ENCODE results near the gene CIAO2A.
"Not testable (repeated sequence)": the region's sequence is repeated elsewhere in the genome, so short reads cannot be mapped to it uniquely, and the experiment has no call there.

CIAO2A gene

GRCh38 chr15:64068133-64068532 lies 25.5 kb downstream of the CIAO2A start:
- Histone ChIP-seq H3K4me3 (ENCODE audit: low read length) (no peak overlapping the region), H3K27me3 (replicated peaks; ENCODE audit: control insufficient read depth, insufficient read depth, low read length) (no peaks in the 10 kb centered on the region), H3K9me3 (ENCODE audit: control insufficient read depth, low read length) (no peaks in the 10 kb centered on the region), H3K4me1 (ENCODE audit: control insufficient read depth, insufficient read depth, low read length) (peaks cover 56% of the 10 kb centered on the region), H3K9ac (ENCODE audit: low read length) (peak overlapping the region; percentile 76), H3K36me3 (ENCODE audit: control insufficient read depth, insufficient read depth, low read length, severe bottlenecking) (peaks cover 3% of the 10 kb centered on the region)
- DNase-seq (ENCODE audit: low read depth): no peak

DNA sequence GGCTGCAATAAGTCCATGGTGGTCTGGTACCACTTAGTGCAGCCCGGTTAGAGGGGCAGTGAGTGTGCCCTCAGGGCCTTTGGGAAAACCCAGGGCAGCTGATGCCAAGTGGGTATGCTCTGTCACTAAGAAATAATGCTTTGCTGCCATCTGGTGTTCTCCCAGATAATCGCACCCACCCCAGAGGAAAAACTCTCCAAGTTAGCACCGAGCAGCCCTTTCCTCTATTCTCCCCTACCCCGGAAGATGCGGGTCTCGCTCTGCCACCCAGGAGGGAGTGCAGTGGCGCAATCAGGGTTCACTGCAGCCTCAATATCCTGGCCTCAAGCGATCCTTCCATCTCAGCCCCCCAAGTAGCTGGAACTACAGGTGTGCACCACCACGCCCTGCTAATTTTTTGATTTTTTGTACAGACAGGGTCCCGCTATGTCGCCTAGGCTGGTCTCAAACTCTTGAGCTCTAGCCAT lies 26.0 kb downstream of the CIAO2A start:
- Histone ChIP-seq H3K9me3 (ENCODE audit: control insufficient read depth, low read length) (no peaks in the 10 kb centered on the region), H3K4me1 (ENCODE audit: control insufficient read depth, insufficient read depth, low read length) (peaks cover 50% of the 10 kb centered on the region), H3K27me3 (replicated peaks; ENCODE audit: control insufficient read depth, insufficient read depth, low read length) (no peaks in the 10 kb centered on the region), H3K9ac (ENCODE audit: low read length) (no peak overlapping the region), H3K4me3 (ENCODE audit: low read length) (no peak overlapping the region), H3K36me3 (ENCODE audit: control insufficient read depth, insufficient read depth, low read length, severe bottlenecking) (peaks cover under 1% of the 10 kb centered on the region)
- DNase-seq (ENCODE audit: low read depth): peak; percentile 86

DNA sequence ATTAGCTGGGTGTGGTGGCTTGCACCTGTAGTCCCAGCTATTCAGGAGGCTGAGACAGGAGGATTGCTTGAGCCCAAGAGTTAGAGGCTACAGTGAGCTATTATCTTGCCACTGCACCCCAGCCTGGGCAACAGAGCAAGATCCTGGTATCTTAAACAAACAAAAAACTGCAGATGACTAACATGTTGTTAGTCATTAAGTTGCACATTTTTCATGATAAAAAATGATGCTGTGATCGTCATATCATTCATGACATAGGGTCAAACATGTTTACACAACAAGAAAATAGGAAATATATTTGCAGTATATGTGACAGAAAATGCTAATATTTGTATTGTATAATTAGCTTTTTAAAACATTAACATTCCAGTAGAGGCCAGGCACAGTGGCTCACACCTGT lies 27.2 kb downstream of the CIAO2A start:
- Histone ChIP-seq H3K4me3 (ENCODE audit: low read length) (no peak overlapping the region), H3K9me3 (ENCODE audit: control insufficient read depth, low read length) (no peaks in the 10 kb centered on the region), H3K4me1 (ENCODE audit: control insufficient read depth, insufficient read depth, low read length) (peaks cover 39% of the 10 kb centered on the region), H3K9ac (ENCODE audit: low read length) (no peak overlapping the region), H3K27me3 (replicated peaks; ENCODE audit: control insufficient read depth, insufficient read depth, low read length) (no peaks in the 10 kb centered on the region), H3K36me3 (ENCODE audit: control insufficient read depth, insufficient read depth, low read length, severe bottlenecking) (no peaks in the 10 kb centered on the region)
- DNase-seq (ENCODE audit: low read depth): no peak

- no peak overlapping the region for H3K9ac ChIP-seq (ENCODE audit: low read length)
- no peaks in the 10 kb centered on the region for H3K4me1 ChIP-seq (ENCODE audit: control insufficient read depth, insufficient read depth, low read length)
- H3K36me3 ChIP-seq (ENCODE audit: control insufficient read depth, insufficient read depth, low read length, severe bottlenecking): no peaks in the 10 kb centered on the region
- no peaks in the 10 kb centered on the region for H3K9me3 ChIP-seq (ENCODE audit: control insufficient read depth, low read length)
- H3K4me3 ChIP-seq (ENCODE audit: low read length): no peak overlapping the region
- DNase-seq (ENCODE audit: low read depth): no peak
- H3K27me3 ChIP-seq (replicated peaks; ENCODE audit: control insufficient read depth, insufficient read depth, low read length): no peaks in the 10 kb centered on the region
Measured at GRCh38 chr15:64060716-64061115, 32.9 kb downstream of the CIAO2A start.

DNA sequence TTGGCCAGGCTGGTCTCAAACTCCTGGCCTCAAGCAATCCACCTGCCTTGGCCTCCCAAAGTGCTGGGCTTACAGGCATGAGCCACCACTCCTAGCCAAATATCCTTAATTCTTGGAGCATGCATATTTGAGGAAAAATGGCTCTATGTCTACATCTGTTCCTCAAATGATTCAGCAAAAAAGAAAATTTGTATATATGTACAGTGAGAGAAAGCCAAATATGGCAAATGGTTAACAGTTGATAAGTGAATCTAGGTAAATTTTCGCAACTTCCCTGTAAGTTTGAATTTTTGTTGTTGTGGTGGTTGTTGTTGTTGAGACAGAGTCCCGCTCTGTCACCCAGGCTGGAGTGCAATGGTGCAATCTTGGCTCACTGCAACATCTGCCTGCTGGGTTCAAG lies 34.5 kb downstream of the CIAO2A start:
- DNase-seq (ENCODE audit: low read depth); H3K27me3 ChIP-seq (replicated peaks; ENCODE audit: control insufficient read depth, insufficient read depth, low read length); H3K4me3 ChIP-seq (ENCODE audit: low read length); H3K36me3 ChIP-seq (ENCODE audit: control insufficient read depth, insufficient read depth, low read length, severe bottlenecking); H3K9ac ChIP-seq (ENCODE audit: low read length); H3K9me3 ChIP-seq (ENCODE audit: control insufficient read depth, low read length); H3K4me1 ChIP-seq (ENCODE audit: control insufficient read depth, insufficient read depth, low read length): not testable (repeated sequence)

DNA sequence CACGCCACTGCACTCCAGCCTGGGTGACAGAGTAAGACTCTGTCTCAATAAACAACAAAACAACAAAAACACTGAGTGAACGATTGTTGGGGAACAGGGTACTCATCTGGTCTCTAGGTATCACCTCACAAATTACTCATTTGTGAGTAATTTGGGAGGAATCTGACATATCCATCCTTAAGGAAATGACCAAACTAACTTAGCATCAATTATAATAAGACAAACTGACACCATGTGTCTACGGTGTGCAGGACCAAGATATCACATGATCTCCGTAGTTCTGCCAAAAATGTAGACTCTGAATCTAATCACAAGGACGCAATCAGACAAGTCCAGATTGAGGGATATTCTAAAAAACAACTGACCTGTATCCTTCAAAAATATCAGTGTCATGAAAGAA lies 35.4 kb downstream of the CIAO2A start:
- Histone ChIP-seq H3K4me3 (ENCODE audit: low read length) (no peak overlapping the region), H3K36me3 (ENCODE audit: control insufficient read depth, insufficient read depth, low read length, severe bottlenecking) (no peaks in the 10 kb centered on the region), H3K4me1 (ENCODE audit: control insufficient read depth, insufficient read depth, low read length) (no peaks in the 10 kb centered on the region), H3K9ac (ENCODE audit: low read length) (no peak overlapping the region), H3K27me3 (replicated peaks; ENCODE audit: control insufficient read depth, insufficient read depth, low read length) (no peaks in the 10 kb centered on the region), H3K9me3 (ENCODE audit: control insufficient read depth, low read length) (no peaks in the 10 kb centered on the region)
- no peak for DNase-seq (ENCODE audit: low read depth)

DNA sequence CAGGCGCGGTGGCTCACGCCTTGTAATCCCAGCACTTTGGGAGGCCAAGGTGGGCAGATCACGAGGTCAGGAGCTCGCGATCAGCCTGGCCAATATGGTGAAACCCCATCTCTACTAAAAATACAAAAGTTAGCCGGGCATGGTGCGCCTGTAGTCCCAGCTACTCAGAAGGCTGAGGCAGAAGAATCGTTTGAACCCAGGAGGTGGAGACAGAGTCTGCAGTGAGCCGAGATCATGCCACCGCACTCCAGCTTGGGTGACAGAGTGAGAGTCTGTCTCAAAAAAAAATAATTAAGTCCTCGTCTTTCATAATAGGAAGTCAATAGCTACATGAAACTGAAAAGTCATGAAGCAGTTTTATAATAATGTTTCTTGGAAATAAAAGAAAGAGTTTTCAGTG lies 40.0 kb downstream of the CIAO2A start:
- H3K36me3 ChIP-seq (ENCODE audit: control insufficient read depth, insufficient read depth, low read length, severe bottlenecking); H3K4me1 ChIP-seq (ENCODE audit: control insufficient read depth, insufficient read depth, low read length); H3K27me3 ChIP-seq (replicated peaks; ENCODE audit: control insufficient read depth, insufficient read depth, low read length); H3K4me3 ChIP-seq (ENCODE audit: low read length); H3K9me3 ChIP-seq (ENCODE audit: control insufficient read depth, low read length); DNase-seq (ENCODE audit: low read depth); H3K9ac ChIP-seq (ENCODE audit: low read length): not testable (repeated sequence)

- no peak overlapping the region for H3K4me3 ChIP-seq (ENCODE audit: low read length)
- DNase-seq (ENCODE audit: low read depth): no peak
- no peaks in the 10 kb centered on the region for H3K36me3 ChIP-seq (ENCODE audit: control insufficient read depth, insufficient read depth, low read length, severe bottlenecking)
- H3K9me3 ChIP-seq (ENCODE audit: control insufficient read depth, low read length): no peaks in the 10 kb centered on the region
- H3K27me3 ChIP-seq (replicated peaks; ENCODE audit: control insufficient read depth, insufficient read depth, low read length): peaks cover 2% of the 10 kb centered on the region
- H3K9ac ChIP-seq (ENCODE audit: low read length): no peak overlapping the region
- H3K4me1 ChIP-seq (ENCODE audit: control insufficient read depth, insufficient read depth, low read length): peaks cover 6% of the 10 kb centered on the region
Measured at GRCh38 chr15:64052925-64053491, 40.6 kb downstream of the CIAO2A start.

DNA sequence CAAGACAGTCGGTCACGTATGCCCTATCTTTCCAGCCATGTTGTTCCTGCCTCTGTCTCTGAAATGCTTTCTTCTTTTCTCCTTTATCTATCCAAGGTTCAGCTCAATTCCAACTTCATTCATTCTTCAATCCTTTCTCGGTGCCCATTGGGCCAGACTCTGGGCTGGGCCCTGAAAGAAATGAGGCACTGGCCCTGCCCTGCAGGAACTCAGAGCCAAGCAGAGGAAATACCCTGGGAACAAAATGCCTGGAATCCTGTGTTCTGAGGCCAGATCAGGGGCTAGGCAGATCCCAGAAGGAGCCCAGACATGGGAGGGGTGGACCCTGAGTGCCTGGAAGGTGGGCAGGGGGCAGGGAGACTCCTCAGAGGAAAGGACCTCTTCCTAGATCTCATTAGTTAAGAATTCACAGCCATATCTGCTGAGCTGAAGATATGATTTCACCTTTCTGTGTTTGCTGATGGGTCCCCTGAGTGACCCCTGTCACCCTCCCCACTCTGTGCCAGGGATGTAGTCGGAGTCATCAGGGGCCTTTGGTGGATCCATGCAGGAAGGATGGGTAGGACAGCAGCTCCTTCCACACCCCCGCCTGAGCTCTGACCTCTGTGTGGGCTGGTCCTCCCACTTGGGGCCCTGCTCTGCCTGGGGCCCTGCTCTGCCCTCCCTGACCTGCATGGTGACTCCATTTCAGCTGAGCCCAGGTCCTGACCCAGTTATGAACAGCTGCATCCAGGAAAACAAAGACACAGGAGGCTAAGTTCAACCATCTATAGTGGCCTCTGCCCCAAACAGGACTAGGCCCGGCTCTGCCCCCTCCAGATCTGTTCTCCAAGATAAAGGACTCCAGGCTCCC lies 42.0 kb downstream of the CIAO2A start:
- Histone ChIP-seq H3K36me3 (ENCODE audit: control insufficient read depth, insufficient read depth, low read length, severe bottlenecking) (no peaks in the 10 kb centered on the region), H3K4me3 (ENCODE audit: low read length) (no peak overlapping the region), H3K9ac (ENCODE audit: low read length) (no peak overlapping the region), H3K9me3 (ENCODE audit: control insufficient read depth, low read length) (no peaks in the 10 kb centered on the region), H3K27me3 (replicated peaks; ENCODE audit: control insufficient read depth, insufficient read depth, low read length) (peaks cover 8% of the 10 kb centered on the region), H3K4me1 (ENCODE audit: control insufficient read depth, insufficient read depth, low read length) (peaks cover 12% of the 10 kb centered on the region)
- peak; percentile 50 for DNase-seq (ENCODE audit: low read depth)

GRCh38 chr15:64051093-64051402 lies 42.6 kb downstream of the CIAO2A start:
- Histone ChIP-seq H3K9me3 (ENCODE audit: control insufficient read depth, low read length) (no peaks in the 10 kb centered on the region), H3K27me3 (replicated peaks; ENCODE audit: control insufficient read depth, insufficient read depth, low read length) (peaks cover 8% of the 10 kb centered on the region), H3K36me3 (ENCODE audit: control insufficient read depth, insufficient read depth, low read length, severe bottlenecking) (no peaks in the 10 kb centered on the region), H3K9ac (ENCODE audit: low read length) (no peak overlapping the region), H3K4me1 (ENCODE audit: control insufficient read depth, insufficient read depth, low read length) (peaks cover 13% of the 10 kb centered on the region), H3K4me3 (ENCODE audit: low read length) (no peak overlapping the region)
- DNase-seq (ENCODE audit: low read depth): no peak

- no peak overlapping the region for H3K9ac ChIP-seq (ENCODE audit: low read length)
- peaks cover 16% of the 10 kb centered on the region for H3K4me1 ChIP-seq (ENCODE audit: control insufficient read depth, insufficient read depth, low read length)
- DNase-seq (ENCODE audit: low read depth): no peak
- peaks cover 8% of the 10 kb centered on the region for H3K27me3 ChIP-seq (replicated peaks; ENCODE audit: control insufficient read depth, insufficient read depth, low read length)
- no peak overlapping the region for H3K4me3 ChIP-seq (ENCODE audit: low read length)
- no peaks in the 10 kb centered on the region for H3K9me3 ChIP-seq (ENCODE audit: control insufficient read depth, low read length)
- no peaks in the 10 kb centered on the region for H3K36me3 ChIP-seq (ENCODE audit: control insufficient read depth, insufficient read depth, low read length, severe bottlenecking)
Measured at GRCh38 chr15:64050281-64051092, 43.2 kb downstream of the CIAO2A start.
